ENCODE measurements around the gene GFY.

DNA sequence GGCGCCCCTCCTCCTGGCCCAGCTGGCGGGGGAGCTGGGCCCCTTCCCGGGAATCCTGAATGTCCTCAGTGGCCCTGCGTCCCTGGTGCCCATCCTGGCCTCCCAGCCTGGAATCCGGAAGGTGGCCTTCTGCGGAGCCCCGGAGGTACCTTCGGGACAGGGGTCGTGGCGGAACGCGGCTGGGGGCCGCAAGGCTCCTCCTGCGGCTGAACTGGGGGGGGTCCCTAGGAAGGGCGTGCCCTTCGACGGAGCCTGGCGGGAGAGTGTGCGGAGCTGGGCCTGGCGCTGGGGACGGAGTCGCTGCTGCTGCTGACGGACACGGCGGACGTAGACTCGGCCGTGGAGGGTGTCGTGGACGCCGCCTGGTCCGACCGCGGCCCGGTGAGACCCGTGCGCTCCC, 36.5 kb downstream of the GFY start:
- no peak for TF ChIP-seq CTCF (IDR thresholded peaks at IDR 0.05; ENCODE audit: extremely low read depth in 1 of 2, insufficient read depth in 1 of 2, low read depth in 1 of 2, low read length in 2 of 2)
- TF ChIP-seq POLR2A (IDR thresholded peaks at IDR 0.05; ENCODE audit: low read depth, low read length), result no peak
- no peak for TF ChIP-seq EZH2 (IDR thresholded peaks at IDR 0.05; ENCODE audit: borderline replicate concordance, low read depth, low read length, severe bottlenecking)
- TF ChIP-seq, protein P1, sequence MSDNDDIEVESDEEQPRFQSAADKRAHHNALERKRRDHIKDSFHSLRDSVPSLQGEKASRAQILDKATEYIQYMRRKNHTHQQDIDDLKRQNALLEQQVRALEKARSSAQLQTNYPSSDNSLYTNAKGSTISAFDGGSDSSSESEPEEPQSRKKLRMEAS (IDR thresholded peaks at IDR 0.05; ENCODE audit: insufficient read depth, insufficient read length), result no peak

All from endothelial cell of umbilical vein (primary cell).